Trophoblast cell (in vitro differentiated cells and primary cell): ENCODE data around the gene HIVEP3.

Source experiments
- DNase-seq, 2 donors: peaks; one replicate each; pipeline ENCODE4 v3.0.0-alpha.2; 2016
- H2AFZ ChIP-seq: 2 replicates; pipeline ENCODE4 v1.6.1; 2013; ENCODE audit warnings: low read length, moderate library complexity, mild to moderate bottlenecking; ENCODE audit not compliant: insufficient read depth, poor library complexity
- H2AK5ac ChIP-seq: 2 replicates; pipeline ENCODE4 v1.6.1; 2013; ENCODE audit warnings: mild to moderate bottlenecking, low read length
- H2BK120ac ChIP-seq: 2 replicates; pipeline ENCODE4 v1.6.1; 2013; ENCODE audit warnings: low read length, mild to moderate bottlenecking, moderate library complexity; ENCODE audit not compliant: insufficient read depth, poor library complexity
- H2BK12ac ChIP-seq: 2 replicates; pipeline ENCODE4 v1.6.1; 2013; ENCODE audit warnings: mild to moderate bottlenecking, low read length, moderate library complexity
- H2BK5ac ChIP-seq: 2 replicates; pipeline ENCODE4 v1.6.1; 2013; ENCODE audit warnings: low read length, low read depth, moderate library complexity, mild to moderate bottlenecking; ENCODE audit not compliant: poor library complexity
- H3K14ac ChIP-seq: 2 replicates; pipeline ENCODE4 v1.6.1; 2013; ENCODE audit warnings: mild to moderate bottlenecking, low read length
- H3K18ac ChIP-seq: 2 replicates; pipeline ENCODE4 v1.6.1; 2013; ENCODE audit warnings: mild to moderate bottlenecking, low read length
- H3K23ac ChIP-seq: 2 replicates; pipeline ENCODE4 v1.6.1; 2013; ENCODE audit warnings: low read length
- H3K27ac ChIP-seq: 2 replicates; pipeline ENCODE4 v1.5.1; 2013; ENCODE audit warnings: low read depth, mild to moderate bottlenecking, inconsistent platforms, low read length, moderate library complexity
- H3K27me3 ChIP-seq: 2 replicates; pipeline ENCODE4 v1.6.1; 2013; ENCODE audit warnings: inconsistent platforms, mild to moderate bottlenecking, low read length, moderate library complexity; ENCODE audit not compliant: insufficient read depth
- H3K36me3 ChIP-seq, 2 experiments: 1 replicate in 1 of 2; 2 replicates in 1 of 2; pipeline ENCODE4 v1.6.1; 2013; ENCODE audit warnings: low read length in 2 of 2, mild to moderate bottlenecking in 2 of 2, moderate library complexity in 1 of 2; ENCODE audit not compliant: insufficient read depth in 2 of 2, control insufficient read depth in 1 of 2
- H3K4ac ChIP-seq: 2 replicates; pipeline ENCODE4 v1.6.1; 2013; ENCODE audit warnings: low read depth, mild to moderate bottlenecking, low read length, moderate library complexity
- H3K4me1 ChIP-seq, 2 experiments: 1 replicate in 1 of 2; 2 replicates in 1 of 2; pipeline ENCODE4 v1.6.1; 2013; ENCODE audit warnings: low read length in 2 of 2, mild to moderate bottlenecking in 2 of 2, moderate library complexity in 1 of 2; ENCODE audit not compliant: insufficient read depth in 2 of 2, control insufficient read depth in 1 of 2
- H3K4me2 ChIP-seq: 2 replicates; pipeline ENCODE4 v1.6.1; 2013; ENCODE audit warnings: inconsistent platforms, mild to moderate bottlenecking, low read length, moderate library complexity
- H3K4me3 ChIP-seq: 2 replicates; pipeline ENCODE4 v1.5.1; 2013; ENCODE audit warnings: mild to moderate bottlenecking, low read depth, low read length, inconsistent platforms
- H3K79me1 ChIP-seq: one replicate; pipeline ENCODE4 v1.6.1; 2013; ENCODE audit warnings: low read length
- H3K79me2 ChIP-seq: 2 replicates; pipeline ENCODE4 v1.6.1; 2013; ENCODE audit warnings: low read length, mild to moderate bottlenecking; ENCODE audit not compliant: control insufficient read depth, insufficient read depth, poor library complexity
- H3K9ac ChIP-seq: 2 replicates; pipeline ENCODE4 v1.6.1; 2013; ENCODE audit warnings: mild to moderate bottlenecking, low read length
- H3K9me3 ChIP-seq: 2 replicates; pipeline ENCODE4 v1.6.1; 2013; ENCODE audit warnings: low read depth, mild to moderate bottlenecking, control low read depth, inconsistent platforms, low read length; ENCODE audit not compliant: insufficient read depth
- H4K12ac ChIP-seq: 2 replicates; pipeline ENCODE4 v1.6.1; 2013; ENCODE audit warnings: low read depth, mild to moderate bottlenecking, low read length, moderate library complexity
- H4K8ac ChIP-seq: 2 replicates; pipeline ENCODE4 v1.6.1; 2013; ENCODE audit warnings: low read depth, mild to moderate bottlenecking, low read length, moderate library complexity
- H4K91ac ChIP-seq: one replicate; pipeline ENCODE4 v1.6.1; 2013; ENCODE audit warnings: low read depth, mild to moderate bottlenecking, low read length, moderate library complexity
- WGBS: extraction: QIAGEN DNeasy Blood & Tissue Kit; methylation state at CpG from one replicate; pipeline ENCODE4 v1.1.7; 2013; ENCODE audit warnings: missing lambda C conversion rate; ENCODE audit not compliant: insufficient read length, insufficient coverage; ENCODE audit errors: extremely low coverage; 5-methylcytosine and 5-hydroxymethylcytosine counted together

Gene HIVEP3

DNA sequence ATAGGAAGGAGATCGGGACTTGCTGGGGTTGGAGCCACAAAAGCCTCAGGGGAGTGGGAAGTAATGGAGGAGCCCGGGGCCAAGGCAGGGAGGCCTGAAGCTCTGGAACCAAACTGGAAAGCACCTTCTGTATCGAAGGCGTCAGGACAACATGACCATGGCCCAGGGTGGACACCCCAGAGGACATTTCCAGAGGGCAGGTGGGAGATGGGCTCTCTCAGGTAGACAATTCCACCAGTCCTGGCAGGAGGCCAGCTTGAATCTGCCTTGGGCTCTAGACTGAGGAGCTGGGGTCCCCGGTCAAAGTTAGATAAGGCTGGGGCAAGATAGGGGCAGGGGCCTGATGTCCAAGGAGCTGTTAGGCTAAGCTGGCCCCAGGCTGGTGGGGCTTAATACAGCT is 329.3 kb downstream of the HIVEP3 start:
- H3K9ac ChIP-seq, result no peak overlapping the region
- no peak overlapping the region for H2BK12ac ChIP-seq
- no peaks in the 10 kb centered on the region for H3K4me1 ChIP-seq
- no peak overlapping the region for H2BK120ac ChIP-seq
- H3K27ac ChIP-seq, result no peak overlapping the region
- no peak overlapping the region for H3K4me3 ChIP-seq
- H3K18ac ChIP-seq, result no peak overlapping the region
- H3K27me3 ChIP-seq, result no peaks in the 10 kb centered on the region
- H4K91ac ChIP-seq, result no peak overlapping the region
- H3K4me2 ChIP-seq, result no peak overlapping the region
- no peak overlapping the region for H3K14ac ChIP-seq
- H4K12ac ChIP-seq, result no peak overlapping the region
- H3K36me3 ChIP-seq, result no peaks in the 10 kb centered on the region
- H2BK5ac ChIP-seq, result no peak overlapping the region
- H3K23ac ChIP-seq, result no peak overlapping the region
- no peak overlapping the region for H2AFZ ChIP-seq
- H3K79me1 ChIP-seq, result no peaks in the 10 kb centered on the region
- H4K8ac ChIP-seq, result no peak overlapping the region
- H3K79me2 ChIP-seq, result no peaks in the 10 kb centered on the region
- no CpG with 5 or more reads among the region's 5 CpGs for WGBS
- no peak overlapping the region for H2AK5ac ChIP-seq
- H3K9me3 ChIP-seq, result peaks cover 1% of the 10 kb centered on the region
- no peak for DNase-seq
- H3K4ac ChIP-seq, result no peak overlapping the region

DNA sequence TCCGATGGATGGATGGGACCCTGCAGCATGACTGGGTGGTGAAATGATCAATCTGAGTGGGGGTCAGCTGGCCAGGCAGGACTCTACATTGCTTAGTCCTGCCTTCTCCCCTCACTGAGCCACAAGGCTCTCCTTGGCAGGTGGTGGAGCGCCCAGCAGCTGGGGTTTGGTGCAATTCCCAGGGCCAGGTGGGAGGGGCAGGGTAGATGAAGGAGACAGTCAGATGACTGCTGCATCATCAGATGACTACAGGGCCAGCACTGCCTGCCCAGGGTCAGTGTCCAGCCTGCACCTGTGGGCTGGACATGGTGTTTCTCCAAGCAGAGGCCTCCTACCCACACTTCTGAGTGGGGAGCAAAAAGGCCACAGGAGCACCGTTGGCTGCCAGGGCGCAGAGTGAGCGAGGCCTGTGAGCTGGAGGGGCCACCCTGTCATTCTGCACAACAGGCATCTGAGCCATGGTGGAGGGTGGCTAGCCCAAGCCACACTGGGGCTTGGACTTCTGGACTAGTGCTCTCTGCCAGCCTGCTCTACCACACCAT is 330.3 kb downstream of the HIVEP3 start:
- Histone ChIP-seq H3K79me1 (no peaks in the 10 kb centered on the region), H3K18ac (no peak overlapping the region), H4K12ac (no peak overlapping the region), H2BK120ac (no peak overlapping the region), H2BK5ac (no peak overlapping the region), H3K27me3 (no peaks in the 10 kb centered on the region), H3K4me2 (no peak overlapping the region), H3K4me3 (no peak overlapping the region), H4K8ac (no peak overlapping the region), H4K91ac (no peak overlapping the region), H3K27ac (no peak overlapping the region), H3K36me3 (no peaks in the 10 kb centered on the region), H3K4me1 (no peaks in the 10 kb centered on the region), H3K9ac (no peak overlapping the region), H3K9me3 (peaks cover 1% of the 10 kb centered on the region), H3K4ac (no peak overlapping the region), H3K14ac (no peak overlapping the region), H3K79me2 (no peaks in the 10 kb centered on the region), H2AK5ac (no peak overlapping the region), H3K23ac (no peak overlapping the region), H2AFZ (no peak overlapping the region), H2BK12ac (no peak overlapping the region)
- WGBS, result no CpG with 5 or more reads among the region's 5 CpGs
- DNase-seq, result no peak

- no CpG with 5 or more reads among the region's 7 CpGs for WGBS
- H2BK12ac ChIP-seq, result no peak overlapping the region
- H3K23ac ChIP-seq, result no peak overlapping the region
- no peak overlapping the region for H4K91ac ChIP-seq
- H2BK5ac ChIP-seq, result no peak overlapping the region
- no peak overlapping the region for H3K14ac ChIP-seq
- no peak for DNase-seq
- H3K4me1 ChIP-seq, result no peaks in the 10 kb centered on the region
- no peak overlapping the region for H3K18ac ChIP-seq
- H3K9me3 ChIP-seq, result peaks cover 1% of the 10 kb centered on the region
- no peaks in the 10 kb centered on the region for H3K79me1 ChIP-seq
- no peak overlapping the region for H3K9ac ChIP-seq
- H3K36me3 ChIP-seq, result no peaks in the 10 kb centered on the region
- no peak overlapping the region for H3K27ac ChIP-seq
- H4K8ac ChIP-seq, result no peak overlapping the region
- no peak overlapping the region for H2BK120ac ChIP-seq
- H2AFZ ChIP-seq, result no peak overlapping the region
- H2AK5ac ChIP-seq, result no peak overlapping the region
- H4K12ac ChIP-seq, result no peak overlapping the region
- no peaks in the 10 kb centered on the region for H3K79me2 ChIP-seq
- no peak overlapping the region for H3K4ac ChIP-seq
- H3K27me3 ChIP-seq, result no peaks in the 10 kb centered on the region
- H3K4me3 ChIP-seq, result no peak overlapping the region
- no peak overlapping the region for H3K4me2 ChIP-seq
Measured at GRCh38 chr1:41587791-41588190, 330.9 kb downstream of the HIVEP3 start.

DNA sequence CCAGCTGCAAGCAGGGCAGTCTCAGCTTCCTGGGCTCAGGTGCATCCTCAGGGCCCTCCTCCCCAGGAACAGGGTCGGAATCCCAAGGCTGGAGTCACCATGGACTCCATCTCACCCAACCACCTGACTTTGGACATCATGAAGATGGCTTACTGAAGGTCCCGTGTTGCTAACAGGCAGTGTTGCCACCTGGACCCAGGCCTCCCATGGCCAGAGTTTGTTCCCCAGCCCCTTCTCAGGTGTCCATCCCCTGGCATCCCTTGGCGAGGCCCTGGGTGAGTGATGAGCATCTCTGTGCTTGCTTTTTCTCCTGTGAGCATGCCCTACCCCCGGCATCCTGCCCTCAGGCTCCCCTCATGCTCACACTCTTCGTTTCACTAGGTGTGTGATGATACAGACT is 332.5 kb downstream of the HIVEP3 start:
- H4K8ac ChIP-seq, result no peak overlapping the region
- no peak overlapping the region for H3K14ac ChIP-seq
- no peaks in the 10 kb centered on the region for H3K4me1 ChIP-seq
- H3K4ac ChIP-seq, result no peak overlapping the region
- no peak overlapping the region for H2BK5ac ChIP-seq
- WGBS, result no CpG with 5 or more reads among the region's 5 CpGs
- H3K4me3 ChIP-seq, result no peak overlapping the region
- no peaks in the 10 kb centered on the region for H3K36me3 ChIP-seq
- no peak overlapping the region for H3K27ac ChIP-seq
- H4K91ac ChIP-seq, result no peak overlapping the region
- no peak overlapping the region for H2BK12ac ChIP-seq
- no peak overlapping the region for H2BK120ac ChIP-seq
- no peak overlapping the region for H4K12ac ChIP-seq
- DNase-seq, result no peak
- H3K18ac ChIP-seq, result no peak overlapping the region
- H3K79me2 ChIP-seq, result no peaks in the 10 kb centered on the region
- no peak overlapping the region for H2AFZ ChIP-seq
- H3K23ac ChIP-seq, result no peak overlapping the region
- H3K9me3 ChIP-seq, result peaks cover 1% of the 10 kb centered on the region
- no peaks in the 10 kb centered on the region for H3K79me1 ChIP-seq
- H3K27me3 ChIP-seq, result no peaks in the 10 kb centered on the region
- H3K4me2 ChIP-seq, result no peak overlapping the region
- no peak overlapping the region for H2AK5ac ChIP-seq
- no peak overlapping the region for H3K9ac ChIP-seq
